ENCODE measurements around the gene MRC1.
"Not testable (repeated sequence)": the region's sequence is repeated elsewhere in the genome, so short reads cannot be mapped to it uniquely, and the experiment has no call there.

Gene MRC1

GRCh38 chr10:17910125-17910789 lies 101.1 kb downstream of the MRC1 start:
- DNase-seq: no peak

DNA sequence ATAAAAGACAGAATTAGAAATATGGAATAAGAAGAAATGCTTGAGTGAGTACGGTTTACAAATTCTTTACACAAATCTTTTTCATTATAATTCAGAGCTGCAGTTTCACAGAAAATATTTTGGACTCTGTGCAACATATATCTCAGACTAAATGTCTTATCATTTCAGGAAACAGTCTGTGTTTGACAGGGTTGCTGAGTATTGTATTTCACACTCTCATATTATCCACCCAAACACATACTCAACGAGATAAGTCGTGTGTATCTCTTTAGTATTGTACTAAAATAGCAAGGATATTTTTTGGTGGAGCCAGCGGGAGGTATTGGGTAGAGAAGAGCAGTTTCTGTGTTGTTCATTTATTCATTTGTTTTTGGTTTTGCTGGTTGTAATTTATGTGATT lies 103.6 kb downstream of the MRC1 start:
- DNase-seq: no peak

DNA sequence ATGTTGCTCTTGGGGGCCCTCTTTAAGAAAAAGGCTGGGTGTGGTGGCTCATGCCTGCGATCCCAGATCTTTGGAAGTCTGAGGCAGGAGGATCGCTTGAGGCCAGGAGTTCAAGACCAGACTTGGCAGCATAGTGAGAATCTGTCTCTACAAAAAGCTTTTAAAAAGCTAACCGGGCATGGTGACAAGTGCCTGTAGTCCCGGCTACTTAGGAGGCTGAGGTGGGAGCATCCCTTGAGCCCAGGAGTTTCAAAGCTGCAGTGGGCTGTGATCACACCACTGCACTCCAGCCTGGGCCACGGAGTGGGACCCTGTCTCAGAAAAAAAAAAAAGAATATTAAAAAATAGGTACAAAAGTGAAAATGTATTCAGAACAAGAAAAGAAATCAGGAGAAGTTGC lies 104.5 kb downstream of the MRC1 start:
- DNase-seq: no peak

DNA sequence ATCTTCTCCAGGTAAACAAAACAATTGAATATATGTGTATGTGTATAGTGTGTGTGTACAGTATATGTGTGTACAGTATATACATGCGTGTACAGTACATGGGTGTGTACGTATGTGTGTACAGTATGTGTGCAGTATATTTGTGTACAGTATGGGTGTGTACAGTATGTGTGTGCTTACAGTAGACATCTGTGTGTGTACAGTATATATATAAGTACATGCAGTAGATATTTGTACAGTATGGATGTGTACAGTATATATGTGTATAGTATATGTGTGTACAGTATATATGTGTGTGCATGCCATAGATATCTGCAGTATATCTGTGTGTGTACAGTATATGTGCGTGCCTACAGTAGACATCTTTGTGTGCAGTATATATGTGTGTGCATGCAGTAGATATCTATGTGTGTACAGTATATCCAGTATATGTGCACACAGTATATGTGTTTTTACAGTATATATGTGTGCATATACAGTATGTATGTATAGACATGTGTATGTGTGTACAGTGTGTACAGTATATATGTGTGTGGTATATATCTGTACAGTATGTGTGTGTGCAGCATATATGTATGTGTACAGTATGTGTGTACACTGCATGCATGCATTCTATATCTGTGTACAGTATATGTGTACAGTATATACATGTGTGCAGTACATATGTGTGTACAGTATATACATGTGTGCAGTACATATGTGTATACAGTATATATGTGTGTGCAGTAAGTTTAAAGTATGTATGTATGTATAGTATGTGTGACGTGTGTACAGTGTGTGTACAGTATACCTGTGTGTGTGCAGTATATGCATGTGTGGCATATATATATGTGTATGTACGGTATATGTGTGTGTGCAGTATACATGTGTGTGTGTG lies 105.3 kb downstream of the MRC1 start:
- no peak for DNase-seq

DNA sequence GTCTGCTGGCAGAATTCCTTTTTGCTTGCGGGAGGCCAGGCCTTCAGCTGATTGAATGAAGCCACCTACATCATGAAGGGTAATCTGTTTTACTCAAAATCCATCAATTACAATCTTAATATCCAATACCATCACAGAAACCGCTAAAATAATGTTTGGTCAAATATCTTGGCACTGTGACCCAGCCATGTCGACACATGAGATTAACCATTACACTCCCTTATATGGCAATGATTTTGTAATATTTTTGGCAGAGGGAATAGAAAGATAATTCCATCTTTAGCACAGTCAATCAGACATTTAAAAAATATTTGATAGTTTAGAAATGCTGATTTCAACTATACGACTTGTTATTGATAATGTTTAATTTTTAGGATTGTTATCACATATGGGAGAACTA lies 106.0 kb downstream of the MRC1 start:
- no peak for DNase-seq

- DNase-seq: no peak
Observed at GRCh38 chr10:17918187-17918903, 109.2 kb downstream of the MRC1 start.

DNA sequence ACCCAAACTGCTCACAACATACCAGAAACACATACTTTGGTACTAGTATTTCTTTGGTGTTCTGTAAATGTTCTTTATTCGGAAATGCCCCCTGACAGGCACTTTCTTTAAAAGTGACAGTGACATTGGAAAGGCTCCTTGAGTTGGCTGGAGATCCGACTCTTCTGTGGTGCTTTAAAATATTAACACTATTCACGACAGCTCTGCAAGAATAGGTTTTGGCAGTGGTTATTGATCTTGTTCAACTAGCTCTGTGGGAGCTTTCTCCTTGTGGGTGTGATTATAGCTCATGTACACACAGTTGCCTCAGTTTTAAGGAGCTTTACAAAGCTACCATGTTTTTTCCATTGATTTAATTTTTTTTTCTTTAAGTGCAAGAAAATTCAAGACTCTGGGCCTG lies 112.2 kb downstream of the MRC1 start:
- DNase-seq: no peak

DNA sequence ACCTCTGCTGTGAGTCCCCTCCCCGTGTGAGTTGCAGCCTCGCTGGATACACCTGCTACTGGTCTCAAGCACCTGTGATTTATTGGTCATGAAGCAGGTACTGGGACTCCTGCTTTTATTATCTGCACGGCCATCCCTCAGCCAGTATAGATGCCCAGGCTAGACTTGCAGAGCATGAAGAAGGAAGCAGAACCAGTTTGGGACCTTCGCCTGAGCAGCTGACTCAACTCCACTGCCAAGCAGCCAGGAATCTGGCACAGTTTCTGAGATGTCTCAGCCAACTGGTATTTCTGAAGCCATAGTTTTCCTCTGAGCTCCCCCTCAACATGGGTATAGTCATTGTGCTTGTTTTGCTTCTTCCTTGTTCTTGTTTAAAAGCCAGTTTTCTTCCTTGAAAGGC lies 114.6 kb downstream of the MRC1 start:
- DNase-seq: no peak

DNA sequence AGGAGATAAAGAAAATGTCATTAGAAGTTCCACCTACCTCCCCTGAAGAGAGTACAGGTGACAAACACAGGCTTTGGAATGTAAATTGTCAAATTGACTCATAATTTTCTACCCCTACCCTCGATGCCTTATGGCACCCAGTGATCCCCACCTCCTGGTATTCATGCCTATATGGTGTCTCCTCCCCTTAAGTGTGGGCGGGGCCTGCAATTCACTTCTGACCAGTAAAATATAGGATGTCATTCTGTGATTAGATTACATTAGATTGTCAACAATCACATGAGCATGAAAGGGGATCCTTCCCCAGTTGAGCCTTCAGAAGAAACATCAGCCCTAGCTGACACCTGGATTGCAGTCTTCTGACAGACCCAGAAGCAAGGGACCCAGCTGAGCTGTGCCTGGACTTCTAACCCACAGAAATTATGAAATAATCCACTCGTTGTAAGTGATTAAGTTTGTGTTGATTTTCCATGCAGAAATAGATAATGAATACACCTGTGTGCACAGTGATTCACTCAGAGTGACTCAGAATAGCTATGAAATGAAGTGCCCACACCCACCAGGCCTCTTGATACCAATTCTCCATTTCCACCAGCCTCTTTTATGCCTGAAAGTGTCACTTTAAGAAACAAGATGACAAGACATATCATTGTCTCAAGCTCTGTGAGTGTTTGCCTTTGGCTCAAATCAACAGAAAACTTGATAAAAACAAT lies 134.0 kb downstream of the MRC1 start:
- no peak for DNase-seq

GRCh38 chr10:17950269-17950668 lies 141.1 kb downstream of the MRC1 start:
- DNase-seq: not testable (repeated sequence)

GRCh38 chr10:17950726-17951125 lies 141.6 kb downstream of the MRC1 start:
- DNase-seq: no peak

- DNase-seq: no peak
Observed at GRCh38 chr10:17951868-17952371, 142.8 kb downstream of the MRC1 start, which contains the start of gene SLC39A12. TSS of gene SLC39A12 (plus strand) at chr10:17951918. CDS start at chr10:17953277, 1,359 bp downstream.

DNA sequence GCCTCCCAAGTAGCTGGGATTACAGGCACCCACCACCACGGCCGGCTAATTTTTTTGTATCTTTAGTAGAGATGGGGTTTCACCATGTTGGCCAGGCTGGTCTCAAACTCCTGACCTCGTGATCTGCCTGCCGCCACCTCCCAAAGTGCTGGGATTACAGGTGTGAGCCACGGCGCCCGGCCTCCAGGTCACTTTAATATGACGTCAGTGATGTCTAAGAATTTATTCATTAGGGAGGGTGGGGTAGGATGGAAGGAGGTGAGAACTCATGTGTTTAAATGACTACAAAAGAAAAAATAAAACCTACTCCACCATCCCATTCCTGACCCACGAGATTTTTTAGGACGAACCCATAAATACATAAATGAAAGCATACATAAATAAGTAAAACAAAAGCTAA lies 145.2 kb downstream of the MRC1 start:
- DNase-seq: not testable (repeated sequence)

DNA sequence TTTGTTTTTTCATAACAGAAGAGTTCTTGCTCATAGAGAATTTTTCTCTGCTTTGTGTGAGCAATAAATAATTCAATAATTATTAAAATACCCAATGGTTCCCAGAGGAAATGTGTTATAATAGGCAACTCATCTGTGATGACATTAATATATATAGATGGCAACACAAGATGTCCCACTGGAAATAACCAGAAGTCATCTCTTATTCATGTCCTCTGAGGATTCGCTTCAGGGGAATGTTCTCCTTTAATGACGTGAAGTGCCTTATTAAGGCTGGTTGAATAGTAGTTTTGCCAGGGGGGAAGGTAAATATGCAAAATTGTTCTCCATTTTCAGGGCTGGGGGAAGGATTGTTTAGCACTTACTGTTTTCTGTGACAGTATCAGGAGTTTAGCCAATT lies 145.7 kb downstream of the MRC1 start:
- DNase-seq: no peak

GRCh38 chr10:17958049-17958448 lies 148.9 kb downstream of the MRC1 start:
- no peak for DNase-seq

- DNase-seq: no peak
Observed at GRCh38 chr10:17959870-17960269, 150.7 kb downstream of the MRC1 start.
